ENCODE measurements around the gene GMDS. TPM values are rescaled to one million over a fixed set of nuclear protein-coding genes. Genes with fewer than 3 reads are reported as not detected.

The GMDS gene
- total RNA-seq, 1 donor from 2014 or later = 44.5 TPM

GRCh38 chr6:1987640-1988039 is 257.8 kb downstream of the GMDS start:
- no peak overlapping the region for H3K4me3 Mint-ChIP-seq
- no peak for DNase-seq (ENCODE audit: low spot score)
- H3K36me3 Mint-ChIP-seq (ENCODE audit: low read depth) = peaks cover 4% of the 10 kb centered on the region
- no peaks in the 10 kb centered on the region for H3K4me1 Mint-ChIP-seq (ENCODE audit: low read depth)
- no peak overlapping the region for H3K27ac Mint-ChIP-seq
- H3K27me3 Mint-ChIP-seq (ENCODE audit: insufficient read depth) = no peaks in the 10 kb centered on the region
- intact Hi-C loops (cut with micrococcal nuclease) = no loop called here
- H3K9me3 Mint-ChIP-seq = peaks cover 20% of the 10 kb centered on the region

- Mint-ChIP-seq H3K4me1 (ENCODE audit: low read depth) (no peaks in the 10 kb centered on the region), H3K9me3 (peaks cover 29% of the 10 kb centered on the region), H3K27ac (no peak overlapping the region), H3K4me3 (no peak overlapping the region), H3K36me3 (ENCODE audit: low read depth) (peaks cover 5% of the 10 kb centered on the region), H3K27me3 (ENCODE audit: insufficient read depth) (no peaks in the 10 kb centered on the region)
- intact Hi-C loops (cut with micrococcal nuclease) = no loop called here
- DNase-seq (ENCODE audit: low spot score) = no peak
These were observed 258.8 kb downstream of the GMDS start for GRCh38 chr6:1986454-1987243.

- DNase-seq (ENCODE audit: low spot score) = no peak
- intact Hi-C loops (cut with micrococcal nuclease) = no loop called here
- Mint-ChIP-seq H3K27ac (no peak overlapping the region), H3K27me3 (ENCODE audit: insufficient read depth) (no peaks in the 10 kb centered on the region), H3K9me3 (peaks cover 51% of the 10 kb centered on the region), H3K4me1 (ENCODE audit: low read depth) (no peaks in the 10 kb centered on the region), H3K36me3 (ENCODE audit: low read depth) (peaks cover 9% of the 10 kb centered on the region), H3K4me3 (no peak overlapping the region)
These were observed 260.9 kb downstream of the GMDS start for GRCh38 chr6:1984346-1984994.

- Mint-ChIP-seq H3K36me3 (ENCODE audit: low read depth) (peaks cover 9% of the 10 kb centered on the region), H3K27me3 (ENCODE audit: insufficient read depth) (no peaks in the 10 kb centered on the region), H3K27ac (no peak overlapping the region), H3K9me3 (peaks cover 56% of the 10 kb centered on the region), H3K4me3 (no peak overlapping the region), H3K4me1 (ENCODE audit: low read depth) (no peaks in the 10 kb centered on the region)
- intact Hi-C loops (cut with micrococcal nuclease) = no loop called here
- no peak for DNase-seq (ENCODE audit: low spot score)
These were observed 261.6 kb downstream of the GMDS start for GRCh38 chr6:1983850-1984249.

- Mint-ChIP-seq H3K4me3 (no peak overlapping the region), H3K36me3 (ENCODE audit: low read depth) (no peaks in the 10 kb centered on the region), H3K27me3 (ENCODE audit: insufficient read depth) (no peaks in the 10 kb centered on the region), H3K9me3 (no peaks in the 10 kb centered on the region), H3K27ac (no peak overlapping the region), H3K4me1 (ENCODE audit: low read depth) (no peaks in the 10 kb centered on the region)
- DNase-seq (ENCODE audit: low spot score) = no peak
- intact Hi-C loops (cut with micrococcal nuclease) = no loop called here
These were observed 272.4 kb downstream of the GMDS start for GRCh38 chr6:1972962-1973361.

DNA sequence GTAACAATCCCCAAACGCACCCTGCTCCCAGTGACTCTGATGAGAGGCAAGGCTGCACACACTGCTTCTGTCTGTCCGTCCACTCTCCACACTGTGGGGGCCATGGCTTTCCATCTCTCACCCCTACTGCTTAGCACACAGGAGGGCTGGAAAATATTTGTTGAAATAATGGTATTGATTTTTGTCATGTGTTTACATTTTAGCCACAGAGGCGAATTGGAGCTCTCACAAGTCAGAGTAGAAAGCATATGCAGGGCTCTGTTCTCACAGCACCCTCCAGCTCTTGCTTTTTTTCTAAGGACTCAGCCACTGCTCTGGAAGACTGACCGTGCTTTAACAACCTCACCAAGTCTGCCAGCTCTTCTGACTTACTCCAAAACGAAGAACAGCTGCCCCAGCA is 273.8 kb downstream of the GMDS start:
- intact Hi-C loops (cut with micrococcal nuclease) = no loop called here
- DNase-seq (ENCODE audit: low spot score) = no peak
- Mint-ChIP-seq H3K9me3 (no peaks in the 10 kb centered on the region), H3K27ac (no peak overlapping the region), H3K4me3 (no peak overlapping the region), H3K27me3 (ENCODE audit: insufficient read depth) (no peaks in the 10 kb centered on the region), H3K36me3 (ENCODE audit: low read depth) (no peaks in the 10 kb centered on the region), H3K4me1 (ENCODE audit: low read depth) (no peaks in the 10 kb centered on the region)

GRCh38 chr6:1970151-1970561 is 275.2 kb downstream of the GMDS start:
- H3K27ac Mint-ChIP-seq = no peak overlapping the region
- H3K4me3 Mint-ChIP-seq = no peak overlapping the region

GRCh38 chr6:1966713-1967112 is 278.7 kb downstream of the GMDS start:
- H3K4me3 Mint-ChIP-seq = no peak overlapping the region
- H3K27me3 Mint-ChIP-seq (ENCODE audit: insufficient read depth) = no peaks in the 10 kb centered on the region
- no peaks in the 10 kb centered on the region for H3K9me3 Mint-ChIP-seq
- H3K36me3 Mint-ChIP-seq (ENCODE audit: low read depth) = peaks cover 4% of the 10 kb centered on the region
- DNase-seq (ENCODE audit: low spot score) = no peak
- intact Hi-C loops (cut with micrococcal nuclease) = no loop called here
- H3K27ac Mint-ChIP-seq = no peak overlapping the region
- H3K4me1 Mint-ChIP-seq (ENCODE audit: low read depth) = no peaks in the 10 kb centered on the region

More at GRCh38 chr6:1970151-1970561, 275.2 kb downstream of the GMDS start:
- DNase-seq (ENCODE audit: low spot score) = no peak
- Mint-ChIP-seq H3K4me1 (ENCODE audit: low read depth) (no peaks in the 10 kb centered on the region), H3K36me3 (ENCODE audit: low read depth) (no peaks in the 10 kb centered on the region), H3K27me3 (ENCODE audit: insufficient read depth) (no peaks in the 10 kb centered on the region), H3K9me3 (no peaks in the 10 kb centered on the region)
- intact Hi-C loops (cut with micrococcal nuclease) = no loop called here

GRCh38 chr6:1965596-1966224 is 279.7 kb downstream of the GMDS start:
- H3K4me1 Mint-ChIP-seq (ENCODE audit: low read depth) = no peaks in the 10 kb centered on the region

DNA sequence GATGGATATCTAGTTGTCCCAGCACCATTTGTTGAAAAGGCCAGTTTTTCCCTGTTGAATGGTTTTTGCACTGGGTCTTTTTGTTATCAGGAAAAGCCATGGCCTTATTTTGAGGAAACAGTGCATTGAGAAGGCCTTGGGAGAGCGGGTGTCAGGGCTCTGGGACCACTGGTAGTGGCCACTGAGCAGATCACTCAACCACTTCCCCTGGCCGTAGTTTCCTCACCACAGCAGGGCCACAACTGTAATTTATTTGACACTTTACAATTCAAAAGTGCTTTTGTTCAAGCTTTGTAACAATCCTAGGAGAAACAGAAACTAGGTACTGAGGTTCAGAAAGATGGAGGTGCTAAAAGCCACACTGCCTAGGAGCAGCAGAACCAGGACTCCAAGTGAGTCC is 281.8 kb downstream of the GMDS start:
- Mint-ChIP-seq H3K27me3 (ENCODE audit: insufficient read depth) (no peaks in the 10 kb centered on the region), H3K4me3 (no peak overlapping the region), H3K9me3 (no peaks in the 10 kb centered on the region), H3K4me1 (ENCODE audit: low read depth) (no peaks in the 10 kb centered on the region), H3K36me3 (ENCODE audit: low read depth) (peaks cover 4% of the 10 kb centered on the region), H3K27ac (no peak overlapping the region)
- intact Hi-C loops (cut with micrococcal nuclease) = no loop called here
- DNase-seq (ENCODE audit: low spot score) = no peak

More at GRCh38 chr6:1965596-1966224, 279.7 kb downstream of the GMDS start:
- Mint-ChIP-seq H3K9me3 (no peaks in the 10 kb centered on the region), H3K27ac (no peak overlapping the region), H3K27me3 (ENCODE audit: insufficient read depth) (no peaks in the 10 kb centered on the region), H3K36me3 (ENCODE audit: low read depth) (peaks cover 4% of the 10 kb centered on the region), H3K4me3 (no peak overlapping the region)
- intact Hi-C loops (cut with micrococcal nuclease) = no loop called here
- DNase-seq (ENCODE audit: low spot score) = no peak

DNA sequence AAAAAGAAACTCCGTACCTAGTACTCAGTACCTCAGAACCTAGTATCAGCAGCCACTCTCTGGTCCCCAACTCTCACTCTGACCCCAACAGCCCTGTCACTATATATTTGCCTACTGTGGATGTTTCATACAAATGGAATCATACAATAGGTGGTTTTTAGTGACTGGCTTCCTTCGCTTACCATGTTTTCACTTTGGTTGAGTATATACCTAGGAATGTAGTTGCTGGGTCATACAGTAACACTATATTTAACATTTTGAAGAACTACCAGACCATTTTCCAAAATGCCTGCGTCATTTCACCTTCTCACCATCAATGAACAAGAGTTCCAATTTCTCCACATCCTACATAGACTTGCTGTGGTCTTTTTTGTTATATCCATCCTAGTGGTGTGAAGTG is 283.2 kb downstream of the GMDS start:
- no peak for DNase-seq (ENCODE audit: low spot score)
- no peaks in the 10 kb centered on the region for H3K27me3 Mint-ChIP-seq (ENCODE audit: insufficient read depth)
- peaks cover 4% of the 10 kb centered on the region for H3K36me3 Mint-ChIP-seq (ENCODE audit: low read depth)
- no peak overlapping the region for H3K4me3 Mint-ChIP-seq
- H3K4me1 Mint-ChIP-seq (ENCODE audit: low read depth) = no peaks in the 10 kb centered on the region
- intact Hi-C loops (cut with micrococcal nuclease) = no loop called here
- no peak overlapping the region for H3K27ac Mint-ChIP-seq
- H3K9me3 Mint-ChIP-seq = no peaks in the 10 kb centered on the region

DNA sequence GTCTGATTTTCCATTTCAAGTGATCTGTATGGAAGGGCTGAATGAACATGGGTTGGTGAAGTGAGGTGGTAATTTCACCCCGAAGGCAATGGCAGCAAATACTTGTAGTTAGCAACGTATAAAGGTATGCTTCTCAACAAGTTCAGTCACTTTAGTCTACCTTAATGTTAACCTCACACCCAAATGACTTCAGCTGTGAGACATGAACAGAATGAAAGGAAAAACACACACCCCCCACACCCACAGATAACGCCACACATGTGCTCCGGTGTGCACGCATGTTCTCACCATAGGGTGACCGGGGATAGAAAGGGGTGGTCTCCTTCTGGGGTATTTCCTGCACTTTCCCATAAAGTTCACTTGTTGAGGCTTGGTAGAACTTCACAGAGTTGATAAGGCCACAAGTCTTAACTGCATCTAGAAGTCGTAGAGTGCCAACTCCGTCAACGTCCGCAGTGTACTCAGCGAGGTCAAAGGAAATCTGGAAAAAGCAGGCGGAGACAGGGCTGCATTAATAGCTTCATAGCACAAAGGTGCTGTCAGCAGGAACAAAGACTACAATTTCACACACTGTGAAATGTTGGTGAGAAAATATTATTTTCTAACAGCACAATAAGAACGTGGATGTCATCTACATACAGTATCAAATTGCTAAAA is 284.8 kb downstream of the GMDS start:
- no peaks in the 10 kb centered on the region for H3K27me3 Mint-ChIP-seq (ENCODE audit: insufficient read depth)
- no peaks in the 10 kb centered on the region for H3K9me3 Mint-ChIP-seq
- intact Hi-C loops (cut with micrococcal nuclease) = no loop called here
- DNase-seq (ENCODE audit: low spot score) = no peak
- H3K4me3 Mint-ChIP-seq = no peak overlapping the region
- H3K27ac Mint-ChIP-seq = no peak overlapping the region
- peaks cover 4% of the 10 kb centered on the region for H3K36me3 Mint-ChIP-seq (ENCODE audit: low read depth)
- H3K4me1 Mint-ChIP-seq (ENCODE audit: low read depth) = no peaks in the 10 kb centered on the region

DNA sequence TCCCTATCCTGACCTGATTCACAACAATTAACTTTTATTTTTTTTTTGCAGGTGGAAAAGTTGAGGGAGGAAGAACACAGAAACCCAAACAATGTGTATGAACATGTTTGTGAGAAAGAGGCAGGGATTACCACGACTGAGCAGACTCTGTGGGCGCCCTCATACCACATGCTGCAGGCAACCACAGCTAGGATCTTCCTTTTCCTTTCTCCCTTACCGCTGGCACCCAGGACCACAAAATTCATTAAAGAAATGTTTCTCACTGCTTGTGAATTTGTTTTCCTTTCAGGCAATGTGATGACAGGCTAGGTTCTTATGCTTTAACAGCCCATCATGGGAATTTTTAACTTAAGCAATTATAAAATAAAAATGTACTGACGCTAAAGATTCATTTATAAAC is 287.1 kb downstream of the GMDS start:
- Mint-ChIP-seq H3K36me3 (ENCODE audit: low read depth) (no peaks in the 10 kb centered on the region), H3K27me3 (ENCODE audit: insufficient read depth) (no peaks in the 10 kb centered on the region), H3K27ac (no peak overlapping the region), H3K4me3 (no peak overlapping the region), H3K9me3 (no peaks in the 10 kb centered on the region), H3K4me1 (ENCODE audit: low read depth) (no peaks in the 10 kb centered on the region)
- intact Hi-C loops (cut with micrococcal nuclease) = no loop called here
- no peak for DNase-seq (ENCODE audit: low spot score)

Data from activated T-helper 1 cell treated with anti-CD3 and anti-CD28 coated beads, Interleukin-12 subunit alpha, Interleukin-12 subunit beta, Interleukin-2, Interleukin-4 antibody, amounts not matched to agents 30 ng/mL and 10 ng/mL and 1 ng/mL, durations not matched to agents 14 hours and 24 hours and 36 hours (primary cell).